Testis (tissue), 3 donors: ENCODE data around the gene KCTD14. TPM values are rescaled to one million over a fixed set of nuclear protein-coding genes. Genes with fewer than 3 reads are reported as not detected.

ENCODE experiments used
- DNase-seq: peaks from one replicate; pipeline ENCODE4 v3.0.0-alpha.2; 2019
- H3K27ac ChIP-seq, 2 donors: fragments of 200-600 bp; sonication (generic); one replicate each; pipeline ENCODE4 v1.5.1; 2019
- H3K27me3 ChIP-seq: fragments of 200-600 bp; sonication (generic); one replicate; pipeline ENCODE4 v1.5.1; 2019
- H3K36me3 ChIP-seq: fragments of 200-600 bp; sonication (generic); one replicate; pipeline ENCODE4 v1.5.1; 2017; ENCODE audit warnings: low read depth; ENCODE audit errors: missing control alignments
- H3K4me1 ChIP-seq: fragments of 200-600 bp; sonication (generic); one replicate; pipeline ENCODE4 v1.5.1; 2019
- H3K4me3 ChIP-seq, 2 donors: fragments of 200-600 bp; sonication (generic); one replicate each; pipeline ENCODE4 v1.5.1; 2017 to 2019
- H3K9me3 ChIP-seq: fragments of 200-600 bp; sonication (generic); one replicate; pipeline ENCODE4 v1.5.1; 2017
- POLR2A ChIP-seq: fragments of 450-650 bp; IDR thresholded peaks from one replicate; pipeline ENCODE4 v1.6.1; 2017; ENCODE audit warnings: antibody characterized with exemption, mild to moderate bottlenecking, moderate library complexity
- WGBS, 2 donors: methylation state at CpG; one replicate each; pipeline ENCODE4 v1.1.5; 2018; 5-methylcytosine and 5-hydroxymethylcytosine counted together
- intact Hi-C: fragments of 100-400 bp; cut with DNase I; formaldehyde crosslinking; loops from one replicate; pipeline ENCODE4 v1.15.1; 2023; ENCODE audit warnings: low total_unique reads
- polyA plus RNA-seq: library from polyadenylated mRNA; stranded (reverse); fragments of 350-450 nt; fragmentation: Illumina TruSeq; extraction: RNeasy Lipid Tissue Mini Kit (QIAGEN cat#74804); gene quantifications from one replicate; pipeline ENCODE4 v1.2.3, GENCODE V29; 2014; ENCODE audit warnings: low read depth, low replicate concordance; ENCODE audit not compliant: insufficient read depth
- total RNA-seq, 2 donors: library from RNA; depleted of rRNA; stranded (reverse); fragments of >200 nt; gene quantifications; one replicate each; pipeline ENCODE4 v1.2.3, GENCODE V29; 2016
- TF ChIP-seq, protein P1 (sequence below), 3 experiments: fragments of 450-650 bp in 2 of 3; fragments of 200-600 bp in 1 of 3; sonication (generic) in 1 of 3; IDR thresholded peaks; one replicate each; pipeline ENCODE4 v1.5.1; 2016 to 2019; ENCODE audit warnings: antibody characterized with exemption in 3 of 3, mild to moderate bottlenecking in 2 of 3, moderate library complexity in 1 of 3

Gene KCTD14
- total and polyA plus RNA-seq, 3 donors from 2014 or later: 0.71 to 3.8 (median 1.4) TPM

DNA sequence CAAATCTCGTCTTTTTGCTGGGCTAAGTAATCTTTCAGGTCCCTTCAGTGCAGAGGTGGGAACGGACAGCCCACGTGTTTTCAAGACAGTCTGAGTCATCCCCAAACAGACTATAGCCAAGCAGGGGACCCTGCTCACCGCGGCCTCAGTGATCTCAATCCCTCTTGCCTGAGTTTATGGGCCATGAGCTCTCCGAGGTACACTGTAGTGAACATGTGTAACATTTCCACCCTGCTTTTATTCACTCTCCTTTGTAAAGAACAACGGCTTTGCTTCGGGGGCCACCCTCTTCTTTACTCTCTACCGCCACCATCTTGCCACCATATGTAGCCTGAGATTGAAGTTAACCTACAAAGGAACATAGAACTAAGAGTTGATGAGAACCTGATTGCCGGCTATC lies 11.5 kb upstream of the KCTD14 start:
- Histone ChIP-seq H3K27me3 (no peaks in the 10 kb centered on the region), H3K36me3 (no peaks in the 10 kb centered on the region), H3K4me3 (no peak overlapping the region), H3K4me1 (peaks cover 7% of the 10 kb centered on the region), H3K9me3 (no peaks in the 10 kb centered on the region), H3K27ac (no peak overlapping the region)
- TF ChIP-seq, protein P1, sequence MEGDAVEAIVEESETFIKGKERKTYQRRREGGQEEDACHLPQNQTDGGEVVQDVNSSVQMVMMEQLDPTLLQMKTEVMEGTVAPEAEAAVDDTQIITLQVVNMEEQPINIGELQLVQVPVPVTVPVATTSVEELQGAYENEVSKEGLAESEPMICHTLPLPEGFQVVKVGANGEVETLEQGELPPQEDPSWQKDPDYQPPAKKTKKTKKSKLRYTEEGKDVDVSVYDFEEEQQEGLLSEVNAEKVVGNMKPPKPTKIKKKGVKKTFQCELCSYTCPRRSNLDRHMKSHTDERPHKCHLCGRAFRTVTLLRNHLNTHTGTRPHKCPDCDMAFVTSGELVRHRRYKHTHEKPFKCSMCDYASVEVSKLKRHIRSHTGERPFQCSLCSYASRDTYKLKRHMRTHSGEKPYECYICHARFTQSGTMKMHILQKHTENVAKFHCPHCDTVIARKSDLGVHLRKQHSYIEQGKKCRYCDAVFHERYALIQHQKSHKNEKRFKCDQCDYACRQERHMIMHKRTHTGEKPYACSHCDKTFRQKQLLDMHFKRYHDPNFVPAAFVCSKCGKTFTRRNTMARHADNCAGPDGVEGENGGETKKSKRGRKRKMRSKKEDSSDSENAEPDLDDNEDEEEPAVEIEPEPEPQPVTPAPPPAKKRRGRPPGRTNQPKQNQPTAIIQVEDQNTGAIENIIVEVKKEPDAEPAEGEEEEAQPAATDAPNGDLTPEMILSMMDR (IDR thresholded peaks at IDR 0.05): no peak
- no peak for TF ChIP-seq POLR2A
- 69 to 79% methylated on average over 10 of the region's 10 CpGs for WGBS, 2 donors
- DNase-seq: no peak
- intact Hi-C loops: no loop called here

DNA sequence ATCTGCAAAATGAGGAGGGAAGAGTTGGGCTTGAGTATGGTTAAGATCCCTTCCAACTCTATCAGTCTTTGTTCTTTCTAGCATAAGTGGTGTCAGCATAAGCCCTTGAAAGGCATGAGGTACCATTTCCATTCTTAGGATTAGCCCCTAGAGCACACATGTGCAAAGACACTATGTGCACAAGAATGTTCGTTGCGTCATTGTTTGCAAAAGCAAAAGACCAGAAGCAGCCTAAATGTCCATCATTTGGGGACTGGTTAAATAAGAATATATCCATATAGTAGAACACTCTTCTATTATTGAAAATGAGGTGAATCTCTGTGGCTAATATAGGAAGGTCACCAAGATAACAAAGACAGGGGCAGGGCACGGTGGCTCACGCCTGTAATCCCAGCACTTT lies 10.0 kb upstream of the KCTD14 start:
- no peak for DNase-seq
- TF ChIP-seq, protein P1 (IDR thresholded peaks at IDR 0.05): no peak
- TF ChIP-seq POLR2A: no peak
- WGBS, 2 donors: 39 to 64% methylated on average over 4 of the region's 4 CpGs
- Histone ChIP-seq H3K9me3 (no peaks in the 10 kb centered on the region), H3K4me1 (peaks cover 7% of the 10 kb centered on the region), H3K27me3 (no peaks in the 10 kb centered on the region), H3K4me3 (no peak overlapping the region), H3K27ac (no peak overlapping the region), H3K36me3 (no peaks in the 10 kb centered on the region)
- intact Hi-C loops: no loop called here

DNA sequence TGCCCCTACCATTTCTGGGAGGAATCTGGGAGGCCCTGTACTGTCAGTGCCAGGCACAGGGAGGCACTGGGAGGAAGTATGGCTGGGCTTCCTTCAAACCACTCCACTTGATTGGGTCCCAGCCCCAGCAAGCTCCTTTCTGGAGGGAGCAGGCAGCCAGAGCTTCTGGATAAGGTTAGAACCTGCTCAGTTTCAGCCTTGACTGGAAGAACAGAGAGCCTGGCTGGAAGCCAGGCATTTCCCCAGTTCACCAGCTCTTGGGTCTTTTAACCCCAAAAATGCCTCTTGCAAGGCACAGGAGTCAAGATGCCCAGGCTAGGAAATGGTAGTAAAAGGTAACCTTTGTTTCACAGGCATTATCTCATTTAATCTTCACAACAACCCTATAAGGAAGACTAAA lies 9.0 kb upstream of the KCTD14 start:
- peak; percentile 22 for DNase-seq
- intact Hi-C loops: no loop called here
- H3K27ac ChIP-seq: no peak overlapping the region

DNA sequence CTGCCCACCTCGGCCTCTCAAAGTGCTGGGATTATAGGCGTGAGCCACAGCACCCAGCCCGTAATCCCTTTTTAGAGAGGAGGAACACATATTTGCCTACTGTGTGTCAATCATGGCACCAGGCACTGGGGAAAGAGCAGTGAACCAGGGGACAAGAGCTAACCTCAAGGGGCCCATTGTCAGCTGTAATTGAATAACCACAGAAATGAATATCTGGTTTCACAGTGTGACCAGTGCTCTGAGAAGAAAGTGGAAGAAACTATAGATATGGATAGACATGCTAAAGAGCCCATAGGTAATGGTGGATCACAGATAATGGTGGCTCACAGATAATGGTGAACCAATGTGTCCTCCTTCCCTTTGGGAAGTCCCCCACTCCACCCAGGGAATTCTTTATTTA lies 8.6 kb upstream of the KCTD14 start:
- Histone ChIP-seq H3K4me1 (peaks cover 7% of the 10 kb centered on the region), H3K36me3 (no peaks in the 10 kb centered on the region), H3K27me3 (no peaks in the 10 kb centered on the region), H3K27ac (no peak overlapping the region), H3K9me3 (no peaks in the 10 kb centered on the region), H3K4me3 (no peak overlapping the region)
- TF ChIP-seq, protein P1 (IDR thresholded peaks at IDR 0.05): no peak
- TF ChIP-seq POLR2A: no peak
- no peak for DNase-seq
- intact Hi-C loops: no loop called here
- WGBS, 2 donors: 95 to 100% methylated on average over 3 of the region's 3 CpGs

More for the DNA sequence above, 9.0 kb upstream of the KCTD14 start:
- Histone ChIP-seq H3K36me3 (no peaks in the 10 kb centered on the region), H3K4me1 (peaks cover 7% of the 10 kb centered on the region), H3K9me3 (no peaks in the 10 kb centered on the region), H3K27me3 (no peaks in the 10 kb centered on the region), H3K4me3 (no peak overlapping the region)
- TF ChIP-seq, protein P1 (IDR thresholded peaks at IDR 0.05): no peak
- no peak for TF ChIP-seq POLR2A
